Measurements from ENCODE around the gene SMCHD1.

Gene SMCHD1

GRCh38 chr18:2686349-2686968 lies 30.9 kb downstream of the SMCHD1 start:
- no peak for DNase-seq
- Histone ChIP-seq H4K8ac (ENCODE audit: low read depth, low read length) (no peak overlapping the region), H3K18ac (ENCODE audit: low read length) (no peak overlapping the region), H2BK120ac (ENCODE audit: insufficient read depth, low read length, poor library complexity) (no peak overlapping the region), H3K27ac (ENCODE audit: low read depth, low read length) (no peak overlapping the region), H3K9me3 (ENCODE audit: insufficient read depth, low read depth, low read length) (no peaks in the 10 kb centered on the region), H2AFZ (ENCODE audit: insufficient read depth, low read length, poor library complexity) (no peak overlapping the region), H3K4me1 (ENCODE audit: control insufficient read depth in 1 of 2, insufficient read depth in 2 of 2, low read length in 2 of 2) (no peaks in the 10 kb centered on the region), H3K4me2 (ENCODE audit: low read length) (no peak overlapping the region), H2BK5ac (ENCODE audit: low read depth, low read length, poor library complexity) (no peak overlapping the region), H4K12ac (ENCODE audit: low read depth, low read length) (no peak overlapping the region), H3K4me3 (ENCODE audit: low read depth, low read length) (no peak overlapping the region), H3K79me1 (ENCODE audit: low read length) (no peaks in the 10 kb centered on the region), H2BK12ac (ENCODE audit: low read length) (no peak overlapping the region), H3K4ac (ENCODE audit: low read depth, low read length) (no peak overlapping the region), H3K36me3 (ENCODE audit: control insufficient read depth in 1 of 2, insufficient read depth in 2 of 2, low read length in 2 of 2) (peaks cover 0 to 8% of the 10 kb centered on the region in 2 experiments), H3K14ac (ENCODE audit: low read length) (no peak overlapping the region), H3K23ac (ENCODE audit: low read length) (no peak overlapping the region), H3K79me2 (ENCODE audit: control insufficient read depth, insufficient read depth, low read length, poor library complexity) (no peaks in the 10 kb centered on the region), H3K9ac (ENCODE audit: low read length) (no peak overlapping the region), H4K91ac (ENCODE audit: low read depth, low read length) (no peak overlapping the region), H2AK5ac (ENCODE audit: low read length) (no peak overlapping the region), H3K27me3 (ENCODE audit: insufficient read depth, low read length) (no peaks in the 10 kb centered on the region)
- WGBS (ENCODE audit: extremely low coverage, insufficient coverage, insufficient read length): 100% methylated on average over 1 of the region's 3 CpGs

DNA sequence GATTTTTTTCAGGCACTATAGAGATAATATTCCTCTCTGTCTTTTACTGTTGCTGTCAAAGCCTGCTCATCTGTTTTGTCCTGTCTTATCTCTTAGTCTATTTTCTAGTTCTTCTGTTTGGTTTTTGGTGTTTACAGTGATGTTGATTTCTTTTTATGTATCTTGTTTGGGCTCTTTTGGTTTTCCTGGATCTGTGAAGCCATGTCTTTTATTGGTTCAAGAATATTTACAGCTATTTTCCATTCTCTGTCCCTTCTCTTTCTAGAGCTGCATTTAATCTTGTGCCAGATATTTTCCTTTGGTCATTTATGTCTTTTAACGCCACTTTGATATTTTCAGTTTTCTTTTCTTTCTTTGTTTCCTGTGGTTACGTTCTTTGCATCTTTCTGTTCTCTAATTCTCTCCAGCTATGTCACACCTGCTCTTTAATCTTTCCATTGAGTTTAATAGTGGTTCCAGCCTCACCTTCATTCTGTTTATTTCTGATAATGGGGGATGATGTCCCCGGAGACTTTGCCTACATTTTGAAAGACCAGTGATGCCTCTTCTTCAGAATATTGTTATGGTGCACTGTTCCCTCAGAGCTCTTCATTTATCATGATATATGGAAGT lies 32.0 kb downstream of the SMCHD1 start:
- no peak overlapping the region for H3K4ac ChIP-seq (ENCODE audit: low read depth, low read length)
- no peak overlapping the region for H2AFZ ChIP-seq (ENCODE audit: insufficient read depth, low read length, poor library complexity)
- H4K8ac ChIP-seq (ENCODE audit: low read depth, low read length): no peak overlapping the region
- DNase-seq: no peak
- H2BK12ac ChIP-seq (ENCODE audit: low read length): no peak overlapping the region
- H3K36me3 ChIP-seq (ENCODE audit: control insufficient read depth in 1 of 2, insufficient read depth in 2 of 2, low read length in 2 of 2): peaks cover 4% of the 10 kb centered on the region in 2 experiments
- H3K79me1 ChIP-seq (ENCODE audit: low read length): no peaks in the 10 kb centered on the region
- H3K27ac ChIP-seq (ENCODE audit: low read depth, low read length): no peak overlapping the region
- no peak overlapping the region for H2AK5ac ChIP-seq (ENCODE audit: low read length)
- H4K91ac ChIP-seq (ENCODE audit: low read depth, low read length): no peak overlapping the region
- no CpG with 5 or more reads among the region's 3 CpGs for WGBS (ENCODE audit: extremely low coverage, insufficient coverage, insufficient read length)
- no peak overlapping the region for H4K12ac ChIP-seq (ENCODE audit: low read depth, low read length)
- H3K9ac ChIP-seq (ENCODE audit: low read length): no peak overlapping the region
- H3K4me1 ChIP-seq (ENCODE audit: control insufficient read depth in 1 of 2, insufficient read depth in 2 of 2, low read length in 2 of 2): no peaks in the 10 kb centered on the region
- no peak overlapping the region for H3K4me3 ChIP-seq (ENCODE audit: low read depth, low read length)
- H3K18ac ChIP-seq (ENCODE audit: low read length): no peak overlapping the region
- H3K27me3 ChIP-seq (ENCODE audit: insufficient read depth, low read length): no peaks in the 10 kb centered on the region
- no peak overlapping the region for H3K4me2 ChIP-seq (ENCODE audit: low read length)
- no peaks in the 10 kb centered on the region for H3K9me3 ChIP-seq (ENCODE audit: insufficient read depth, low read depth, low read length)
- no peak overlapping the region for H3K23ac ChIP-seq (ENCODE audit: low read length)
- no peak overlapping the region for H2BK120ac ChIP-seq (ENCODE audit: insufficient read depth, low read length, poor library complexity)
- no peak overlapping the region for H3K14ac ChIP-seq (ENCODE audit: low read length)
- no peak overlapping the region for H2BK5ac ChIP-seq (ENCODE audit: low read depth, low read length, poor library complexity)
- H3K79me2 ChIP-seq (ENCODE audit: control insufficient read depth, insufficient read depth, low read length, poor library complexity): no peaks in the 10 kb centered on the region

- Histone ChIP-seq H3K4me2 (ENCODE audit: low read length) (no peak overlapping the region), H2AFZ (ENCODE audit: insufficient read depth, low read length, poor library complexity) (no peak overlapping the region), H3K79me1 (ENCODE audit: low read length) (no peaks in the 10 kb centered on the region), H2BK12ac (ENCODE audit: low read length) (no peak overlapping the region), H2BK5ac (ENCODE audit: low read depth, low read length, poor library complexity) (no peak overlapping the region), H3K27me3 (ENCODE audit: insufficient read depth, low read length) (no peaks in the 10 kb centered on the region), H3K79me2 (ENCODE audit: control insufficient read depth, insufficient read depth, low read length, poor library complexity) (no peaks in the 10 kb centered on the region), H3K27ac (ENCODE audit: low read depth, low read length) (no peak overlapping the region), H4K8ac (ENCODE audit: low read depth, low read length) (no peak overlapping the region), H3K23ac (ENCODE audit: low read length) (no peak overlapping the region), H3K9ac (ENCODE audit: low read length) (no peak overlapping the region), H3K18ac (ENCODE audit: low read length) (no peak overlapping the region), H3K14ac (ENCODE audit: low read length) (no peak overlapping the region), H2BK120ac (ENCODE audit: insufficient read depth, low read length, poor library complexity) (no peak overlapping the region), H2AK5ac (ENCODE audit: low read length) (no peak overlapping the region), H3K4me1 (ENCODE audit: control insufficient read depth in 1 of 2, insufficient read depth in 2 of 2, low read length in 2 of 2) (no peaks in the 10 kb centered on the region), H3K36me3 (ENCODE audit: control insufficient read depth in 1 of 2, insufficient read depth in 2 of 2, low read length in 2 of 2) (peaks cover 7 to 8% of the 10 kb centered on the region in 2 experiments), H3K4me3 (ENCODE audit: low read depth, low read length) (no peak overlapping the region), H4K91ac (ENCODE audit: low read depth, low read length) (no peak overlapping the region), H3K4ac (ENCODE audit: low read depth, low read length) (no peak overlapping the region), H4K12ac (ENCODE audit: low read depth, low read length) (no peak overlapping the region), H3K9me3 (ENCODE audit: insufficient read depth, low read depth, low read length) (no peaks in the 10 kb centered on the region)
- DNase-seq: no peak
- WGBS (ENCODE audit: extremely low coverage, insufficient coverage, insufficient read length): 100% methylated on average over 1 of the region's 3 CpGs
Observed at GRCh38 chr18:2692508-2692907, 37.0 kb downstream of the SMCHD1 start.

GRCh38 chr18:2697184-2697583 lies 41.7 kb downstream of the SMCHD1 start:
- Histone ChIP-seq H2BK120ac (ENCODE audit: insufficient read depth, low read length, poor library complexity) (no peak overlapping the region), H3K79me2 (ENCODE audit: control insufficient read depth, insufficient read depth, low read length, poor library complexity) (no peaks in the 10 kb centered on the region), H2AFZ (ENCODE audit: insufficient read depth, low read length, poor library complexity) (no peak overlapping the region), H3K4ac (ENCODE audit: low read depth, low read length) (no peak overlapping the region), H3K4me3 (ENCODE audit: low read depth, low read length) (no peak overlapping the region), H3K27ac (ENCODE audit: low read depth, low read length) (no peak overlapping the region), H2BK5ac (ENCODE audit: low read depth, low read length, poor library complexity) (no peak overlapping the region), H3K79me1 (ENCODE audit: low read length) (no peaks in the 10 kb centered on the region), H3K9me3 (ENCODE audit: insufficient read depth, low read depth, low read length) (no peaks in the 10 kb centered on the region), H3K9ac (ENCODE audit: low read length) (no peak overlapping the region), H3K4me2 (ENCODE audit: low read length) (no peak overlapping the region), H3K18ac (ENCODE audit: low read length) (no peak overlapping the region), H2BK12ac (ENCODE audit: low read length) (no peak overlapping the region), H3K36me3 (ENCODE audit: control insufficient read depth in 1 of 2, insufficient read depth in 2 of 2, low read length in 2 of 2) (peaks cover 11 to 12% of the 10 kb centered on the region in 2 experiments), H4K8ac (ENCODE audit: low read depth, low read length) (no peak overlapping the region), H3K4me1 (ENCODE audit: control insufficient read depth in 1 of 2, insufficient read depth in 2 of 2, low read length in 2 of 2) (no peaks in the 10 kb centered on the region), H4K91ac (ENCODE audit: low read depth, low read length) (no peak overlapping the region), H4K12ac (ENCODE audit: low read depth, low read length) (no peak overlapping the region), H2AK5ac (ENCODE audit: low read length) (no peak overlapping the region), H3K27me3 (ENCODE audit: insufficient read depth, low read length) (no peaks in the 10 kb centered on the region), H3K23ac (ENCODE audit: low read length) (no peak overlapping the region), H3K14ac (ENCODE audit: low read length) (no peak overlapping the region)
- DNase-seq: no peak
- WGBS (ENCODE audit: extremely low coverage, insufficient coverage, insufficient read length): no CpG with 5 or more reads among the region's 4 CpGs

Measured in trophoblast cell (in vitro differentiated cells and primary cell).